GM19395 (cell line): ENCODE measurements around the gene CD86.
"Not testable (repeated sequence)": the region's sequence is repeated elsewhere in the genome, so short reads cannot be mapped to it uniquely, and the experiment has no call there.

ENCODE experiments used
- ATAC-seq: cut with Tn5 transposase; IDR thresholded peaks from one replicate; pipeline ENCODE4 v1.9.1; 2021; ENCODE audit warnings: mild to moderate bottlenecking, moderate library complexity; ENCODE audit not compliant: unreplicated experiment

CD86 gene

DNA sequence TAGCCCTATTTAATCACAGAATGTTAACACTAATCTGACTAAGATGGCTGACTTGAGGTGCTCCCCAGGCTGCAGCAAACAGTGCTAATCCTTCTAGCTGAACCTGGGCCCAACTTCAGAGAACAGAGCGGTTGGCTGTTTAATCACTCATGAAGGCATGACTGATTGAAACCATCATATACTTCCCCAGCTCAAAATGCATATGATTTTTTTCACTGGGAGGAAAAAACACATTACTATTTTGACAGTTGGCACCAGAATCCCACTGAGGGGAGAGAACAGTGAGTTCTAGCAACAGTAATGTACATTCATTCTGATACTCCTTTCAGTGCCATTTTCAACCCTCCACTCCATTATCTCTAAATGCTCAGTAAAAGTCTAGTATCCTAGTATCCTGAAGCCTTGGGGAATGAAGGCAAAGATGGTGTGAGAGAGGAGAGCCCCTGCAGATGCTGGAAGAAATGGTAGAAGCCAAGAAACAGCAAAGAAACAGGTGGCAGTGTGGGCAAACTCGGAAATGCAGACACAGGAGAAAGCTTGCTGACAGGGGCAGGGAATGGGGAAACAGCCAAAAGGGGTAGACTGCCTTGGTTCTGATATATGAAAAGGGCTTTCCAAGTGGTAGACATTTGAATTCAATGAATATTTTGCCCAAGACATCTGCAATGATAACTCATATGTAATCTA lies 93.9 kb downstream of the CD86 start:
- no peak for ATAC-seq

DNA sequence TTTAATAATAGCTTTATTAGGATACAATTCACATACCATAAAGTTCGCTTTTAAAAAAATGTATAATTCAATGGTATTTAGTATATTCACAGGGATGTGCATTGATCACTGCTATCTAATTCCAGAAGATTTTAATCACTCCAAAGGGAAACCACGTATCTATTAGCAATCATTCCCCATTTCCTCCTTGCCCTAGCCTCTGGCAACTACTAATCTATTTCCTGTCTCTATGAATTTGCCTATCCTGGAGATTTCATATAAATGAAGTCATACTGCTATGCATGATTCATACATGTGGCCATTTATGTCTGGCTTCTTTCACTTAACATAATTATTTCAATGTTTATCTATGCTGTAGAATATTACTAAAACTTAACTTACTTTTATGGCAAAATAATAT lies 96.3 kb downstream of the CD86 start:
- ATAC-seq, result no peak

DNA sequence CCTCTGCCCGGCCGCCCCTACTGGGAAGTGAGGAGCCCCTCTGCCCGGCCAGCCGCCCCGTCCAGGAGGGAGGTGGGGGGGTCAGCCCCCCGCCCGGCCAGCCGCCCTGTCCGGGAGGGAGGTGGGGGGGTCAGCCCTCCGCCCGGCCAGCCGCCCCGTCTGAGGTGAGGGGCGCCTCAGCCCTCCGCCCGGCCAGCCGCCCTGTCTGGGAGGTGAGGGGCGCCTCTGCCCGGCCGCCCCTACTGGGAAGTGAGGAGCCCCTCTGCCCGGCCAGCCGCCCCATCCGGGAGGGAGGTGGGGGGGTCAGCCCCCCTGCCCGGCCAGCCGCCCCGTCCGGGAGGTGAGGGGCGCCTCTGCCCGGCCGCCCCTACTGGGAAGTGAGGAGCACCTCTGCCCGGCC lies 109.8 kb downstream of the CD86 start:
- not testable (repeated sequence) for ATAC-seq

DNA sequence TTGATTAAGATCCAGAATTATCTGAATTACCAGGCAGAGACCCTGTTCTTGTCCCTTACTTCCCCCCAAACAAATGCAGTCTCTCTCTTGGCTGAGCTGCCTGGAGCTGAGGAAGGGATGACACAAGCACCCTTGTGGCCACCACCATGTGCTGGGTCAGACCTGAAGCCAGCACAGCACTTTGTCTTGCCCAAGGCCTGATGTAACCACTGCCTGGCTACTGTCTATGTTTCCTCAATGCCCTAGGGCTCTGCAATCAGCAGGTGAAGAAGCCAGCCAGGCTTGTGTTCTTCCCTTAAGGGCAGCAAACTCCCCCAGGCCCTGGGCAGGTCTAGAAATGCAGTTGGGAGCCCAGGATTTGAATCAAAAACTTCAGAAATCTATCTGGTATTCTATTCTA lies 112.5 kb downstream of the CD86 start:
- no peak for ATAC-seq

DNA sequence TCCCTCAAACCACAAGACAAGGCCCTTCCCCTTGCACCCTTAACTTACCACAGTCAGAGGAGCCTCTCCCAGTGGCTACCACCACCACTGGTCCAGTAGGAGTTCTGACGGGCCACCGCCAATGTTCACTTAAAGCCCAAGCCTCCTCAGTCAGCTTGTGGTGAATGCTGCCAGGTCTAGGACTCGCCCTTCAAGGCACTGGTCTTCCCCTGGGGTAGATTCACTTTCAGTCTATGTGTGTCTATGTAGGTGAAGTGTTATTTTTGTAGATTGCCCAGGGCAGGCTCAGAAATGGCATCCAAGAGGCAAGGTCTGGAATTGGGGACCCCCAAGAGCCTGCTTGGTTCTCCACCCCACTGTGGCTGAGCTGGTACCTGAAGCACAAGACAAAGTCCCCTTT lies 112.9 kb downstream of the CD86 start:
- ATAC-seq, result no peak

DNA sequence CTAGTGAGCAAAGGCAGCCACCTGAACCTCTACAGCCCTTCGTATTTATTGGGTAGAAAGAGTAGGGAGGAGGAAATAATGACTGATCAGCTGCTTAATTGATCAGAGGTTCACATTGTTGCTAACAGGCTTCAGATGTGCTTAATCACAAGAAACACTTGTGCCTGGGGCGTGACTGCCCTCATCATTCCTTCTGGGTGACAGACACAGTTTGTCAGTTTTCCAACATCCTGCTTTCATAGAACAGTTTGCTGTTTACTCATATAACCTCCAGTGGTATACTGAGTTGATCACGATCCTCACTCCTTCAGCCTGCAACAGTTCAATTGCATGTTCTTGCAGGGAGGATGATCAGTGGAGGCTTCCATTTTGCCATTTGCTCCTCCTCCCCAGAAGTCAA lies 114.7 kb downstream of the CD86 start:
- no peak for ATAC-seq
